HepG2 (cell line): Measurements from ENCODE around the gene LMOD2. TPM values are rescaled to one million over a fixed set of nuclear protein-coding genes. Genes with fewer than 3 reads are reported as not detected.

Source experiments
- ATAC-seq: fragments of 200-7000 bp; cut with Tn5 transposase; 3 replicates; pipeline ENCODE4 v1.9.1; 2020; ENCODE audit warnings: mild to moderate bottlenecking, moderate library complexity
- BruUV-seq: library from RNA; stranded (reverse); fragments of 400-500 nt; replicated peaks from 2 replicates; lab custom pipeline; 2021; lab: Mats Ljungman, UMichigan
- CTCF ChIA-PET: fragments of 300-600 bp; formaldehyde crosslinking; extraction: SDS; loops from one replicate; lab custom pipeline; 2021; ENCODE audit warnings: low total read pairs, inconsistent platforms, low intra/inter-chr PET ratio; lab: Yijun Ruan, JAX
- POLR2A ChIA-PET: fragments of 350-600 bp; sonication (Branson Sonifier 250); formaldehyde crosslinking; loops from one replicate; lab custom pipeline; 2020; ENCODE audit warnings: antibody characterized with exemption, inconsistent platforms; lab: Yijun Ruan, JAX
- DNase-seq: peaks from one replicate; pipeline ENCODE4 v3.0.0-alpha.2; 2015; ENCODE audit warnings: low spot score
- FAIRE-seq: peaks from 3 replicates; lab custom pipeline; 2011; peaks lifted over from hg19 to GRCh38; lab: Jason Lieb, UNC
- H2AFZ ChIP-seq: one replicate; pipeline ENCODE4 v1.6.1; 2011; ENCODE audit warnings: low read length, inconsistent platforms
- H3K27ac ChIP-seq: fragments of 300-600 bp; 3 replicates; pipeline ENCODE4 v1.8.0; 2011; ENCODE audit warnings: mixed run types, mild to moderate bottlenecking, mixed read lengths, low read length, inconsistent platforms; ENCODE audit not compliant: insufficient read depth; ENCODE audit errors: extremely low read length
- H3K27me3 ChIP-seq, 2 experiments: fragments of 200-600 bp in 1 of 2; 2 replicates in 1 of 2; 3 replicates in 1 of 2; pipeline versions ENCODE4 v1.6.0 to v1.8.0; 2011; ENCODE audit warnings: low read length in 2 of 2, mild to moderate bottlenecking in 2 of 2, moderate library complexity in 2 of 2, inconsistent platforms in 1 of 2; ENCODE audit not compliant: insufficient read depth in 2 of 2, control insufficient read depth in 1 of 2
- H3K36me3 ChIP-seq, 2 experiments: fragments of 200-600 bp in 1 of 2; replicated peaks in 1 of 2; 2 replicates in 1 of 2; 3 replicates in 1 of 2; pipeline versions ENCODE4 v1.5.1 to v1.8.0; 2011; ENCODE audit warnings: low read length in 2 of 2, inconsistent platforms in 1 of 2; ENCODE audit not compliant: insufficient read depth in 2 of 2, control insufficient read depth in 1 of 2
- H3K4me1 ChIP-seq: 2 replicates; pipeline ENCODE4 v1.5.1; 2012; ENCODE audit warnings: low read length, inconsistent platforms; ENCODE audit not compliant: insufficient read depth
- H3K4me2 ChIP-seq: 2 replicates; pipeline ENCODE4 v1.6.0; 2011; ENCODE audit warnings: low read depth, low read length, inconsistent platforms
- H3K4me3 ChIP-seq, 3 experiments: fragments of 200-600 bp in 1 of 3; sonication (generic), shearing (Covaris generic) in 1 of 3; replicated peaks in 1 of 3; 2 replicates each; pipeline ENCODE4 v1.5.1; 2011 to 2016; ENCODE audit warnings: low read length in 3 of 3, inconsistent platforms in 2 of 3, low read depth in 2 of 3, mild to moderate bottlenecking in 2 of 3, control low read depth in 1 of 3, mixed read lengths in 1 of 3; ENCODE audit not compliant: insufficient read depth in 1 of 3
- H3K79me2 ChIP-seq: one replicate; pipeline ENCODE4 v1.6.1; 2011; ENCODE audit warnings: low read length, inconsistent platforms; ENCODE audit not compliant: insufficient read depth
- H3K9ac ChIP-seq: 2 replicates; pipeline ENCODE4 v1.6.0; 2011; ENCODE audit warnings: mild to moderate bottlenecking, low read depth, low read length, inconsistent platforms; ENCODE audit not compliant: insufficient read depth
- H3K9me3 ChIP-seq: 2 replicates; pipeline ENCODE4 v1.5.1; 2012; ENCODE audit warnings: mild to moderate bottlenecking, low read length
- H4K20me1 ChIP-seq: 2 replicates; pipeline ENCODE4 v1.6.0; 2011; ENCODE audit warnings: inconsistent platforms, mild to moderate bottlenecking, low read length, moderate library complexity; ENCODE audit not compliant: insufficient read depth
- CENPX ChIP-seq: sonication (generic); formaldehyde crosslinking; IDR thresholded peaks from 2 replicates; pipeline ENCODE4 v1.9.0; 2021; ENCODE audit warnings: mild to moderate bottlenecking, missing genetic modification reagents, moderate library complexity
- FOSL1 ChIP-seq: sonication (generic); formaldehyde crosslinking; IDR thresholded peaks from 2 replicates; pipeline ENCODE4 v1.9.0; 2021; ENCODE audit warnings: missing genetic modification reagents, borderline replicate concordance
- MLXIP ChIP-seq: sonication (generic); formaldehyde crosslinking; IDR thresholded peaks from 2 replicates; pipeline ENCODE4 v1.9.0; 2021; ENCODE audit warnings: missing genetic modification reagents, borderline replicate concordance
- ZNF207 ChIP-seq: fragments of 450-650 bp; IDR thresholded peaks from 2 replicates; pipeline ENCODE4 v1.6.1; 2016; ENCODE audit warnings: antibody characterized with exemption, borderline replicate concordance
- ZNF768 ChIP-seq: sonication (generic); formaldehyde crosslinking; IDR thresholded peaks from 2 replicates; pipeline ENCODE4 v1.4.0; 2020; ENCODE audit warnings: missing genetic modification reagents
- ZNF790 ChIP-seq: sonication (generic); formaldehyde crosslinking; IDR thresholded peaks from 2 replicates; pipeline ENCODE4 v1.8.0; 2022; ENCODE audit warnings: missing genetic modification reagents, mild to moderate bottlenecking, borderline replicate concordance
- WGBS: methylation state at CpG from one replicate; pipeline ENCODE4 v1.1.6; 2017; ENCODE audit warnings: low lambda C conversion rate; 5-methylcytosine and 5-hydroxymethylcytosine counted together
- in situ Hi-C: cut with HindIII; loops from 2 replicates; pipeline ENCODE4 v1.10.0; 2017; ENCODE audit warnings: low pct_unique_long_range_greater_than_20kb; ENCODE audit not compliant: extremely low pct_ligation_motif_present
- intact Hi-C: fragments of 100-400 bp; cut with micrococcal nuclease; formaldehyde crosslinking; loops from one replicate; pipeline ENCODE4 v1.10.0; 2022; ENCODE audit not compliant: unreplicated experiment
- polyA plus RNA-seq, 8 experiments: library from polyadenylated mRNA; depleted of rRNA in 3 of 8; stranded (reverse) in 7 of 8; unstranded in 1 of 8; fragments of >200 nt; fragmentation: Illumina TruSeq in 4 of 8; extraction: Trizol in 4 of 8; gene quantifications; 2 replicates each; pipeline versions ENCODE4 v1.2.1 to v1.2.3, GENCODE V29; 2011 to 2016; ENCODE audit warnings: low read depth in 4 of 8, missing spikeins in 1 of 8, mixed read lengths in 1 of 8; ENCODE audit not compliant: insufficient read depth in 1 of 8
- total RNA-seq, 5 experiments: library from RNA; depleted of rRNA; stranded (reverse); fragments of >200 nt; fragmentation: Illumina TruSeq; extraction: Trizol; gene quantifications; 2 replicates each; pipeline ENCODE4 v1.2.3, GENCODE V29; 2016; ENCODE audit warnings: low read depth in 1 of 5
- TF ChIP-seq, protein P1 (sequence below): IDR thresholded peaks from 2 replicates; pipeline ENCODE4 v1.6.1; 2016; ENCODE audit warnings: mild to moderate bottlenecking, missing biosample characterization, missing genetic modification reagents
- TF ChIP-seq, protein P2 (sequence below): sonication (generic); formaldehyde crosslinking; IDR thresholded peaks from 2 replicates; pipeline ENCODE4 v1.4.0; 2020; ENCODE audit warnings: mild to moderate bottlenecking, low read depth, missing genetic modification reagents

LMOD2 gene
- total and polyA plus RNA-seq, 2 of the 13 experiments (the other 11 are each of a cell fraction or from before 2014, with no cell fraction given), result not detected

DNA sequence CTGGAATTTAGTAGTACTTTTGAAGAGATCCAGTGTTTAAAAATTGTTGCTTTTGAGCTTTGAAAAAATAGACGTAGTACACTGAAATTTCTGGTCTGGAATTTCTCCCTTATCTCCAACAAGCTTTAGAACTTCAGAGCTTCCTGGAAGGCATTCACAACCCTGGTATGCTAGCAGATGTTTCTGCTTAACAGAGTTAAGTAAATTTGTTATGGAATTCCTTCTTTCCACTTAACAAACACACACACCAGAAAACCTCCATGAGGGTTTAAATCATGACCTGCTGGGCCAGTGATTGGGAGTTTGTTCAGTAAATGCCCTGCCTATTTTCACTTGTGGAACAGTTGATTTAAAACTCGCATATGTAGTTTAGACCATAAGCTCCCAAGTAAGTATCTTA lies 40.3 kb upstream of the LMOD2 start:
- no peaks in the 10 kb centered on the region for H3K9me3 ChIP-seq
- H3K4me2 ChIP-seq, result no peak overlapping the region
- no peaks in the 10 kb centered on the region for H3K36me3 ChIP-seq
- no peaks in the 10 kb centered on the region for H4K20me1 ChIP-seq
- 6% methylated on average over 2 of the region's 2 CpGs for WGBS
- FAIRE-seq (no peak), DNase-seq (peak; percentile 37)
- H3K4me3 ChIP-seq, result no peak overlapping the region
- no TSS peak for BruUV-seq
- ChIA-PET CTCF (no interaction called here), POLR2A (no interaction called here)
- in situ Hi-C loops, result no loop called here
- TF ChIP-seq ZNF790 (CRISPR knock-in tag) (no peak), ZNF768 (CRISPR knock-in tag) (no peak), CENPX (CRISPR knock-in tag) (no peak), MLXIP (CRISPR knock-in tag) (no peak), FOSL1 (CRISPR knock-in tag) (no peak), ZNF207 (no peak)
- TF ChIP-seq, protein P1, sequence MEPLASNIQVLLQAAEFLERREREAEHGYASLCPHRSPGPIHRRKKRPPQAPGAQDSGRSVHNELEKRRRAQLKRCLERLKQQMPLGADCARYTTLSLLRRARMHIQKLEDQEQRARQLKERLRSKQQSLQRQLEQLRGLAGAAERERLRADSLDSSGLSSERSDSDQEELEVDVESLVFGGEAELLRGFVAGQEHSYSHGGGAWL, result no peak
- TF ChIP-seq, protein P2, sequence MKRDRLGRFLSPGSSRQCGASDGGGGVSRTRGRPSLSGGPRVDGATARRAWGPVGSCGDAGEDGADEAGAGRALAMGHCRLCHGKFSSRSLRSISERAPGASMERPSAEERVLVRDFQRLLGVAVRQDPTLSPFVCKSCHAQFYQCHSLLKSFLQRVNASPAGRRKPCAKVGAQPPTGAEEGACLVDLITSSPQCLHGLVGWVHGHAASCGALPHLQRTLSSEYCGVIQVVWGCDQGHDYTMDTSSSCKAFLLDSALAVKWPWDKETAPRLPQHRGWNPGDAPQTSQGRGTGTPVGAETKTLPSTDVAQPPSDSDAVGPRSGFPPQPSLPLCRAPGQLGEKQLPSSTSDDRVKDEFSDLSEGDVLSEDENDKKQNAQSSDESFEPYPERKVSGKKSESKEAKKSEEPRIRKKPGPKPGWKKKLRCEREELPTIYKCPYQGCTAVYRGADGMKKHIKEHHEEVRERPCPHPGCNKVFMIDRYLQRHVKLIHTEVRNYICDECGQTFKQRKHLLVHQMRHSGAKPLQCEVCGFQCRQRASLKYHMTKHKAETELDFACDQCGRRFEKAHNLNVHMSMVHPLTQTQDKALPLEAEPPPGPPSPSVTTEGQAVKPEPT (CRISPR knock-in tag), result no peak
- TF ChIP-seq, all 625 proteins: peak for 0
- H3K9ac ChIP-seq, result no peak overlapping the region
- H2AFZ ChIP-seq, result no peak overlapping the region
- no peaks in the 10 kb centered on the region for H3K27me3 ChIP-seq
- ATAC-seq, result no peak
- intact Hi-C loops, result no loop called here
- no peak overlapping the region for H3K27ac ChIP-seq
- H3K4me1 ChIP-seq, result peaks cover 14% of the 10 kb centered on the region
- no peaks in the 10 kb centered on the region for H3K79me2 ChIP-seq
